ENCODE data around the gene A3GALT2. TPM values are rescaled to one million over a fixed set of nuclear protein-coding genes. Genes with fewer than 3 reads are reported as not detected.

A3GALT2 gene
- polyA plus RNA-seq, 5 donors, result 0.15 TPM; not detected in 4

- DNase-seq, result no peak
Observed at GRCh38 chr1:33332357-33332789, 11.5 kb upstream of the A3GALT2 start.

- no peak for DNase-seq
Observed at GRCh38 chr1:33331444-33332356, 10.8 kb upstream of the A3GALT2 start.

GRCh38 chr1:33330906-33331305 is 10.0 kb upstream of the A3GALT2 start:
- DNase-seq, result no peak

- no peak for DNase-seq
Observed at GRCh38 chr1:33330361-33330890, 9.5 kb upstream of the A3GALT2 start.

- no peak for DNase-seq
Observed at GRCh38 chr1:33329600-33330305, 8.9 kb upstream of the A3GALT2 start.

- DNase-seq, result no peak
Observed at GRCh38 chr1:33328817-33329216, 7.9 kb upstream of the A3GALT2 start.

- DNase-seq, result peak in 1 of 2 donors; percentile 49
Observed at GRCh38 chr1:33327587-33328325, 6.9 kb upstream of the A3GALT2 start.

GRCh38 chr1:33326785-33327184 is 5.9 kb upstream of the A3GALT2 start:
- no peak for DNase-seq

- DNase-seq, result no peak
Observed at GRCh38 chr1:33324677-33325575, 4.0 kb upstream of the A3GALT2 start.

- no peak for DNase-seq
Observed at GRCh38 chr1:33323663-33324477, 3.0 kb upstream of the A3GALT2 start.

- no peak for DNase-seq
Observed at GRCh38 chr1:33322870-33323585, 2.1 kb upstream of the A3GALT2 start.

GRCh38 chr1:33322109-33322508 is 1.2 kb upstream of the A3GALT2 start:
- no peak for DNase-seq

GRCh38 chr1:33321178-33321577 is 280 bp upstream of the A3GALT2 start:
- no peak for DNase-seq

GRCh38 chr1:33319949-33320618 is 814 bp downstream of the A3GALT2 start:
- no peak for DNase-seq

- DNase-seq, result no peak
Observed at GRCh38 chr1:33319186-33319948, 1.5 kb downstream of the A3GALT2 start.

GRCh38 chr1:33317946-33318345 is 3.0 kb downstream of the A3GALT2 start:
- DNase-seq, result no peak

- DNase-seq, result no peak
Observed at GRCh38 chr1:33317354-33317753, 3.5 kb downstream of the A3GALT2 start.

- DNase-seq, result no peak
Observed at GRCh38 chr1:33316601-33317000, 4.3 kb downstream of the A3GALT2 start.

Data from right lung (tissue), 5 donors.